KMS-11 (cell line): ENCODE measurements around the gene TTC38.

Experiments
- H2AFZ ChIP-seq: fragments of 200-600 bp; sonication (generic); 2 replicates; pipeline ENCODE4 v1.6.1; 2016; ENCODE audit warnings: antibody characterized with exemption, mixed run types, low read depth
- H3K27ac ChIP-seq: fragments of 200-600 bp; sonication (generic); 2 replicates; pipeline ENCODE4 v1.6.1; 2016; ENCODE audit warnings: mild to moderate bottlenecking, mixed run types
- H3K27me3 ChIP-seq: fragments of 200-600 bp; sonication (generic); 2 replicates; pipeline ENCODE4 v1.6.1; 2017; ENCODE audit warnings: mild to moderate bottlenecking, low read depth, mixed run types, moderate library complexity; ENCODE audit not compliant: insufficient read depth
- H3K36me3 ChIP-seq: fragments of 200-600 bp; sonication (generic); 2 replicates; pipeline ENCODE4 v1.6.1; 2017; ENCODE audit warnings: mild to moderate bottlenecking, mixed run types; ENCODE audit not compliant: insufficient read depth
- H3K4me1 ChIP-seq: fragments of 200-600 bp; sonication (generic); 2 replicates; pipeline ENCODE4 v1.6.1; 2016; ENCODE audit warnings: mild to moderate bottlenecking, low read depth, mixed run types; ENCODE audit not compliant: poor library complexity, severe bottlenecking
- H3K4me2 ChIP-seq: fragments of 200-600 bp; sonication (generic); 2 replicates; pipeline ENCODE4 v1.7.0; 2016; ENCODE audit warnings: mild to moderate bottlenecking, mixed run types
- H3K4me3 ChIP-seq: fragments of 200-600 bp; sonication (generic); IDR thresholded peaks from 2 replicates; pipeline ENCODE4 v1.6.1; 2017; ENCODE audit warnings: low read depth, low read length, mixed read lengths; ENCODE audit not compliant: insufficient read depth
- H3K79me2 ChIP-seq: fragments of 200-600 bp; sonication (generic); 2 replicates; pipeline ENCODE4 v1.6.1; 2016; ENCODE audit warnings: low read depth, mixed run types; ENCODE audit not compliant: insufficient read depth
- H3K9ac ChIP-seq: fragments of 200-600 bp; sonication (generic); 2 replicates; pipeline ENCODE4 v1.6.1; 2016; ENCODE audit warnings: mild to moderate bottlenecking, mixed run types
- H4K20me1 ChIP-seq: fragments of 200-600 bp; sonication (generic); 2 replicates; pipeline ENCODE4 v1.6.1; 2016; ENCODE audit warnings: mild to moderate bottlenecking, mixed run types; ENCODE audit not compliant: insufficient read depth
- CTCF ChIP-seq: fragments of 200-600 bp; sonication (generic); conservative IDR thresholded peaks from 2 replicates; pipeline ENCODE4 v1.6.1; 2017; ENCODE audit warnings: low read depth, mild to moderate bottlenecking, antibody characterized with exemption, low read length, moderate library complexity, mixed read lengths

TTC38 gene

DNA sequence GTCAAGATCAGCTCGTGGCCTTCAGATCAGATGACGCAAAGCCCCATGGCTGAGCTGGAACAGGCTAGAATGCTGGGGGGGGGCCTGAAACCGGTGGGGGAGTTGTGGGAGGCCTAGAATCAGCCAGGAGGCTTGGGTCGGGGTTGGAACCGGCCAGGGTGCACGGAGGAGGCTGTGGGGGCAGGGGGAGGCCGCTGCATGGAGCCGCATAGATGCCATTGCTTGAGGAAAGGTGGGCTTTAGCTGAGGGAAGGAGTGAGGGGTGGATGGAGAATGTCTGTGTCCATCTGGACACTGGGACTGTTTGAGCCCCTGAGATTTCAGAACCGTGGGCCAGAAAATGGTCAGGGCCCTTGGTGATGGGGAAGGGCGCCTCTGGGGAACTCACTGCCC, 42.9 kb upstream of the TTC38 start:
- H3K36me3 ChIP-seq: no peaks in the 10 kb centered on the region
- no peak for TF ChIP-seq CTCF
- H3K4me1 ChIP-seq: peaks cover 2% of the 10 kb centered on the region
- no peaks in the 10 kb centered on the region for H4K20me1 ChIP-seq
- no peak overlapping the region for H2AFZ ChIP-seq
- no peaks in the 10 kb centered on the region for H3K79me2 ChIP-seq
- no peak overlapping the region for H3K27ac ChIP-seq
- H3K27me3 ChIP-seq: no peaks in the 10 kb centered on the region
- no peak overlapping the region for H3K4me3 ChIP-seq
- H3K4me2 ChIP-seq: no peak overlapping the region
- no peak overlapping the region for H3K9ac ChIP-seq

GRCh38 chr22:46225631-46226030, 42.2 kb upstream of the TTC38 start:
- Histone ChIP-seq H2AFZ (no peak overlapping the region), H3K27ac (no peak overlapping the region), H3K4me3 (no peak overlapping the region), H3K36me3 (no peaks in the 10 kb centered on the region), H3K9ac (no peak overlapping the region), H3K27me3 (no peaks in the 10 kb centered on the region), H3K4me2 (no peak overlapping the region), H3K4me1 (no peaks in the 10 kb centered on the region), H4K20me1 (no peaks in the 10 kb centered on the region), H3K79me2 (no peaks in the 10 kb centered on the region)
- no peak for TF ChIP-seq CTCF

GRCh38 chr22:46226577-46226976, 41.2 kb upstream of the TTC38 start:
- TF ChIP-seq CTCF: no peak

GRCh38 chr22:46229701-46230100, 38.1 kb upstream of the TTC38 start:
- H3K27ac ChIP-seq: no peak overlapping the region
- no peaks in the 10 kb centered on the region for H4K20me1 ChIP-seq

More at GRCh38 chr22:46226577-46226976, 41.2 kb upstream of the TTC38 start:
- no peaks in the 10 kb centered on the region for H3K36me3 ChIP-seq
- H4K20me1 ChIP-seq: no peaks in the 10 kb centered on the region
- no peaks in the 10 kb centered on the region for H3K27me3 ChIP-seq
- no peaks in the 10 kb centered on the region for H3K79me2 ChIP-seq
- no peak overlapping the region for H3K4me3 ChIP-seq
- H3K4me2 ChIP-seq: no peak overlapping the region
- no peak overlapping the region for H3K27ac ChIP-seq
- no peaks in the 10 kb centered on the region for H3K4me1 ChIP-seq
- no peak overlapping the region for H3K9ac ChIP-seq
- H2AFZ ChIP-seq: no peak overlapping the region

More at GRCh38 chr22:46229701-46230100, 38.1 kb upstream of the TTC38 start:
- Histone ChIP-seq H3K4me2 (no peak overlapping the region), H3K27me3 (no peaks in the 10 kb centered on the region), H2AFZ (no peak overlapping the region), H3K4me3 (no peak overlapping the region), H3K4me1 (no peaks in the 10 kb centered on the region), H3K79me2 (no peaks in the 10 kb centered on the region), H3K9ac (no peak overlapping the region), H3K36me3 (no peaks in the 10 kb centered on the region)
- TF ChIP-seq CTCF: no peak
